Vagina (tissue), 2 donors: ENCODE measurements around the gene SLC8A1. TPM values are rescaled to one million over a fixed set of nuclear protein-coding genes. Genes with fewer than 3 reads are reported as not detected.

ENCODE experiments used
- DNase-seq, 2 donors: peaks; one replicate each; pipeline ENCODE4 v3.0.0-alpha.2; 2017; ENCODE audit errors: extremely low spot score in 2 of 2
- H3K27ac ChIP-seq: fragments of 200-600 bp; sonication (generic); one replicate; pipeline ENCODE4 v1.5.1; 2019
- H3K27me3 ChIP-seq: fragments of 200-600 bp; sonication (generic); one replicate; pipeline ENCODE4 v1.5.1; 2019
- H3K36me3 ChIP-seq, 2 donors: fragments of 200-600 bp; sonication (generic); one replicate each; pipeline ENCODE4 v1.5.1; 2017 to 2019
- H3K4me1 ChIP-seq: fragments of 200-600 bp; sonication (generic); one replicate; pipeline ENCODE4 v1.5.1; 2019
- H3K4me3 ChIP-seq, 2 donors: fragments of 200-600 bp; sonication (generic); 1 replicate in 1 of 2; 2 replicates in 1 of 2; pipeline ENCODE4 v1.5.1; 2016 to 2019
- H3K9me3 ChIP-seq: fragments of 200-600 bp; sonication (generic); one replicate; pipeline ENCODE4 v1.5.1; 2019
- CTCF ChIP-seq, 3 experiments: fragments of 450-650 bp in 2 of 3; fragments of 200-600 bp in 1 of 3; sonication (generic) in 1 of 3; IDR thresholded peaks; one replicate each; pipeline ENCODE4 v1.5.1; 2017 to 2019; ENCODE audit warnings: antibody characterized with exemption in 3 of 3, mild to moderate bottlenecking in 2 of 3, moderate library complexity in 2 of 3
- POLR2A ChIP-seq, 2 donors: fragments of 450-650 bp; IDR thresholded peaks; one replicate each; pipeline ENCODE4 v1.6.1; 2017; ENCODE audit warnings: antibody characterized with exemption in 2 of 2, mild to moderate bottlenecking in 2 of 2, moderate library complexity in 2 of 2
- POLR2AphosphoS5 ChIP-seq, 2 donors: sonication (generic); formaldehyde crosslinking; IDR thresholded peaks; one replicate each; pipeline ENCODE4 v1.9.0; 2017; ENCODE audit warnings: antibody characterized with exemption in 2 of 2, mild to moderate bottlenecking in 2 of 2, low read depth in 1 of 2; ENCODE audit not compliant: insufficient read depth in 1 of 2
- intact Hi-C: fragments of 100-400 bp; cut with DNase I; formaldehyde crosslinking; loops from one replicate; pipeline ENCODE4 v1.15.1; 2023
- total RNA-seq: library from RNA; depleted of rRNA; stranded (reverse); fragments of >200 nt; gene quantifications from one replicate; pipeline ENCODE4 v1.2.3, GENCODE V29; 2016

The SLC8A1 gene
- total RNA-seq, 1 donor from 2014 or later: 40.8 TPM

- no peak for TF ChIP-seq CTCF (IDR thresholded peaks at IDR 0.05)
- no peak for TF ChIP-seq POLR2AphosphoS5 (IDR thresholded peaks at IDR 0.05; ENCODE audit: insufficient read depth in 1 of 2, low read depth in 1 of 2)
- no peak for TF ChIP-seq POLR2A (IDR thresholded peaks at IDR 0.05)
- no peaks in the 10 kb centered on the region for H3K9me3 ChIP-seq
- intact Hi-C loops: no loop called here
These were observed 194.4 kb downstream of the SLC8A1 start for GRCh38 chr2:40257340-40258134.

GRCh38 chr2:40256649-40257048 is 195.2 kb downstream of the SLC8A1 start:
- intact Hi-C loops: no loop called here
- Histone ChIP-seq H3K27me3 (no peaks in the 10 kb centered on the region), H3K4me3 (no peak overlapping the region), H3K9me3 (no peaks in the 10 kb centered on the region), H3K27ac (no peak overlapping the region), H3K4me1 (no peaks in the 10 kb centered on the region), H3K36me3 (no peaks in the 10 kb centered on the region)
- TF ChIP-seq POLR2AphosphoS5 (IDR thresholded peaks at IDR 0.05; ENCODE audit: insufficient read depth in 1 of 2, low read depth in 1 of 2) (no peak), CTCF (IDR thresholded peaks at IDR 0.05) (no peak), POLR2A (IDR thresholded peaks at IDR 0.05) (no peak)
- no peak for DNase-seq

More at GRCh38 chr2:40257340-40258134, 194.4 kb downstream of the SLC8A1 start:
- Histone ChIP-seq H3K36me3 (no peaks in the 10 kb centered on the region), H3K4me1 (no peaks in the 10 kb centered on the region), H3K4me3 (no peak overlapping the region), H3K27ac (no peak overlapping the region), H3K27me3 (no peaks in the 10 kb centered on the region)
- DNase-seq: no peak

GRCh38 chr2:40256008-40256407 is 195.9 kb downstream of the SLC8A1 start:
- no peak for TF ChIP-seq POLR2A (IDR thresholded peaks at IDR 0.05)
- TF ChIP-seq POLR2AphosphoS5 (IDR thresholded peaks at IDR 0.05; ENCODE audit: insufficient read depth in 1 of 2, low read depth in 1 of 2): no peak
- no peak for TF ChIP-seq CTCF (IDR thresholded peaks at IDR 0.05)
- no peak for DNase-seq
- H3K27me3 ChIP-seq: no peaks in the 10 kb centered on the region
- no peaks in the 10 kb centered on the region for H3K36me3 ChIP-seq
- H3K4me1 ChIP-seq: no peaks in the 10 kb centered on the region
- H3K27ac ChIP-seq: no peak overlapping the region
- no peaks in the 10 kb centered on the region for H3K9me3 ChIP-seq
- intact Hi-C loops: no loop called here
- no peak overlapping the region for H3K4me3 ChIP-seq

- H3K9me3 ChIP-seq: no peaks in the 10 kb centered on the region
- H3K27ac ChIP-seq: no peak overlapping the region
- no peak overlapping the region for H3K4me3 ChIP-seq
- intact Hi-C loops: no loop called here
- H3K36me3 ChIP-seq: no peaks in the 10 kb centered on the region
- H3K4me1 ChIP-seq: no peaks in the 10 kb centered on the region
- no peaks in the 10 kb centered on the region for H3K27me3 ChIP-seq
- TF ChIP-seq CTCF (IDR thresholded peaks at IDR 0.05) (no peak), POLR2AphosphoS5 (IDR thresholded peaks at IDR 0.05; ENCODE audit: insufficient read depth in 1 of 2, low read depth in 1 of 2) (no peak), POLR2A (IDR thresholded peaks at IDR 0.05) (no peak)
- no peak for DNase-seq
These were observed 196.8 kb downstream of the SLC8A1 start for GRCh38 chr2:40255103-40255502.

GRCh38 chr2:40254611-40255010 is 197.3 kb downstream of the SLC8A1 start:
- Histone ChIP-seq H3K9me3 (no peaks in the 10 kb centered on the region), H3K36me3 (no peaks in the 10 kb centered on the region), H3K27ac (no peak overlapping the region), H3K4me3 (no peak overlapping the region), H3K4me1 (no peaks in the 10 kb centered on the region), H3K27me3 (no peaks in the 10 kb centered on the region)
- no peak for DNase-seq
- intact Hi-C loops: no loop called here
- TF ChIP-seq CTCF (IDR thresholded peaks at IDR 0.05): no peak
- no peak for TF ChIP-seq POLR2AphosphoS5 (IDR thresholded peaks at IDR 0.05; ENCODE audit: insufficient read depth in 1 of 2, low read depth in 1 of 2)
- TF ChIP-seq POLR2A (IDR thresholded peaks at IDR 0.05): no peak
